HG03196 (cell line): ENCODE results near the gene TIGD4.

Source experiments
- ATAC-seq: cut with Tn5 transposase; IDR thresholded peaks from one replicate; pipeline ENCODE4 v1.9.1; 2021; ENCODE audit not compliant: unreplicated experiment

The TIGD4 gene

DNA sequence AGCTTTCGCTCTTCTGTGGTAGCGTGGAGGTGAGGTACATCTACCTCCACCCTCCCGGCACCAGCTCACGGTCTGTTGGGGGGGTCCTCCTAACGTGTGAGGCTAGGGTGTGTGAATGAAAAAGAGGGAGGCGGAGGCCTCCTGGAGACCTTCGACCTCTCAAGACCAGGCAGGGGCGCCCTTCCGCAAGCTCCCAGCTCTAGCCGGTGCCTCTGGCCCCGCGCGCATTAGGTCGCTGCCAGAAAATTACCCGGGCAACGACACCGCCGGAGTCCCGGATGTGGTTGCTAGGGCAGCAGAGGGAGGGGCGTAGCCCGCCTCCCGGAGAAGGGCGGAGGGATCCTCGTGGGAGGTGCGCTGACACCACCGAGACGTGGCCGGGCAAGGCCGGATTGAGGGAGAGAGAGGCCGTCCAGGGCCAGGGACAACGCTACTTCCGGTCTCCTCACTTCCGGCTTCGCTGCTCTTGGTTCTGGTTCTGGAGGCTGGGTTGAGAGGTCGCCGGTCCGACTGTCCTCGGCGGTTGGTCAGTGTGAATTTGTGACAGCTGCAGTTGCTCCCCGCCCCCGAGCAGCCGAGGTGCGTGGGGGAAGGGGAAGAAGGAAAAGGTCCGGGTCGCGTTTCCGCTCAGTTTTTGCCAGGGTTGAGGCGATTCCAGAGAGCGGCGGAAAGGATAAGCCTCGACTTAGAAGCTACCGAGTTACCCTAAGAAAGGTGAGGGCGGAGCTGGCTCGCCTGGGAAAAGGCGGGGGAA is at the start of gene TIGD4, which contains the start of gene ARFIP1:
Gene TIGD4, minus strand, starts transcription at position 218 of the 754 bp plus-strand sequence. CDS start 8,726 bp downstream, outside the sequence.
Gene ARFIP1, plus strand, starts transcription at position 442 of the 754 bp plus-strand sequence. CDS start 49,680 bp downstream, outside the sequence.
- peak; percentile 95 for ATAC-seq

DNA sequence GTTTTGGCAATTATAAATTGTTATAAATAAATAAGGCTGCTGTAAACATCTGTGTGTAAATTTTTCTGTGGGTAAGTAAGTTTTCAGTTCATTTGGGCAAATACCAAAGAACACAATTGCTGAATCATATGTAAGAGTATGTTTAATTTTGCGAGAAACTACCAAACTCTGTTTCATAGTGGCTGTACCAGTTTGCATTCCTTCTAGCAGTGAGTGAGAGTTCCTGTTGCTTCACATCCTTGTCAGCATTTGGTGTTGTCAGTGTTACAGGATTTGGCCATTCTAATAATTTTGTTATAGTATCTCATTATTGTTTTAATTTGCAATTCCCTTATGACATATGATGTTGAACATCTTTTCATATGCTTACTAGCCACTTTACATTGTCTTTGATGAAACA is 48.6 kb upstream of the TIGD4 start:
- no peak for ATAC-seq

GRCh38 chr4:152825336-152825735 is 45.8 kb upstream of the TIGD4 start:
- ATAC-seq, result no peak

GRCh38 chr4:152824561-152824960 is 45.0 kb upstream of the TIGD4 start:
- ATAC-seq, result no peak

DNA sequence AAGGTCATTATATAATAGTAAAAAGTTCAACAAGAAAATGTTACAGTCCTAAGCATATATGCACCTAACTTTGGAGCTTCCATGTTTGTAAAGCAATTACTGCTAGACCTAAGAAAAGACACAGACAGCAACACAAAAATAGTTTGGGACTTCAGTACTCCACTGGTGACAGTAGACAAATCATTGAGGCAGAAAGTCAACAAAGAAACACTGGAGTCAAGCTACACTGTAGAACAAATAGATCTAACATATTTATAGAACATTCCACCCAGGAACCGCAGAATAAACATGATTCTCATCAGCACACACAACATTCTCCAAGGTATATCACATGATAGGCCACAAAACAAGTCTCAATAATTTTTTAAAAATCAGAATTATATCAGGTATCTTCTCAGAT is 42.8 kb upstream of the TIGD4 start:
- ATAC-seq, result no peak

DNA sequence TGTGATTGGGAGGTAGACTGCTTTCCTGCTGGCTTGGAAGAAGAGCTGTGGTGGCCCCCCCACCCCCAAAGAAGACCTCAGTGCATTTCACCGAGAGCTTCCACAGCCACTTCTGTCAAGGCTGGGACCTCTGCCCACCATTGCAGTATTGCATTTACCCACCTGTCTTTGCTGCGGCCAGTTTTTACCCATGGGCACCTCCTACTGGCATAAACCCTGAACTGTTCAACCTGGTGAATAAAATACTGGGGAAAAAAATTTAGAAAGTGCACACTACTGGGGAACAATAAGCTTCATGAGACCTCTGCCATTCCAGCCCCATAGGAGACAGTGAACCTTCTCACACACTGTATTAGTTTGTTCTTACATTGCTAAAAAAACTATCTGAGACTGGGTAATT is 40.5 kb upstream of the TIGD4 start:
- no peak for ATAC-seq

DNA sequence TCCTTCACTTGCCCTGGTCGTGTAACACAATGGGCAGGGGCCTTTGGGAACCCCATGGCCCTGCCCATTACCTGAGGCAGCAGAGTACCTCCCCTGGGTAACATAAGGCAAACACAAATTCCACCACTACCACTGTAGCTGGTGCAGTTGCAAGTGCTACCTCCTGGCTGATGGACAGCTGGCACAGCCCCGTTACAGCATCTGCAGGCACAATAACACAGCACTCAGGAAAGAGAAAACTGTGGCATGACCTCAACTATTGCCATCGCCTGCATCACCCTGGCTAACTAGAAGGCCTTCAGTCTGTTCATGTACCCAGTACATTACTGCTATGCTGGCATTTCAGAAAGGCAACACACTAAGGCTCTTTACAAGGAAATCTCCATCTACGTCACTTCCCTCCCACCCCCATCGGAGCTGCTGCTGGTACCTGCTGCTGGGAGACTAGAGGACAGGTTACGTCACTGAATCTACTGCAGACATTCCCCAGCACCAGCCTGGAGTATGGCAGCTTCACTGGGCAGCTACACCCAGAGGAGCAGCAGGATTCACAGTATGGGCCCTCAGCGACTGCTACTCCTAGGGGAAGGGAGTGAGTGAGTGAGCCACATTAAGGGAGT is 39.6 kb upstream of the TIGD4 start:
- ATAC-seq, result no peak

GRCh38 chr4:152817331-152817730 is 37.8 kb upstream of the TIGD4 start:
- no peak for ATAC-seq

DNA sequence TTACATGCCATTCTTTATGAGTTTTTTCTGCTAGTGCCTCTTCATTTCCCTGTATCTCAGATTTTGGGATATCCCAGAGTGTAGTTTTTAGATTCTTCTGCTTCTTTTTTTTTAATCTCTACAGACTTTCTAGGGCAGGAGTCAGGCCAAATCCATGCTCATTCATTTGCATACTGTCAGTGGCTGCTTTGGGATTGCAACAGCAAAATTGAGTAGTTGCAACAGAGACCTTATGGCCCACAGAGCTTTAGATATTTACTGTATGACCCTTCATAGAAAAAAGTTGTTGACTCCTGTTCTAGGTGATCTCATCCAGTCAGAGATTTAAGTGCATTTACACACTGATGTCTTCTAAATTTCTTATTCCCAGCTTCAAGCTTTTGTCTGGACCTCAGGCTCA is 35.5 kb upstream of the TIGD4 start:
- ATAC-seq, result no peak

DNA sequence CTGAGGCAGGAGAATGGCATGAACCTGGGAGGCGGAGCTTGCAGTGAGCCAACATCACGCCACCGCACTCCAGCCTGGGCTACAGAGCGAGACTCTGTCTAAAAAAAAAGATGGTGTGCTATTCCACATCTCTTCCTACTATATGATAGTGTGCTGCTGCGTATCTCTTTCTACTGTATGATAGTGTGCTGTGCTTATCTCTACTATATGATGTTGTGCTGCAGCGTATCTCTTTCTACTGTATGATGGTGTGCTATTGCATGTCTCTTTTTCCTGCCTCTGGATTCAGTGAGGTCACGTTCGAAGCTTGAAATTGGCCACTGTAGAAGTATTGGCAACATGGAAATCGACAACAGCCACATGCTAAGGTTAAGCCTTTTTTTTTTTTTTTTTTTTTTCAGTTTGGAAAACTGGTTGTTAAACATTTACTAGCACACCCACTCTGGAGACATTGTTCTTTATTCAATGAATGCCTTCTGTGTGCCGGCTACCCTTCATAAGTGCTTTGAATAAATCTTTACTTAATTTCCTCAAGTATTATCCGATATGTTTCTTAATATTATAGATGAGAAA is 31.3 kb upstream of the TIGD4 start:
- ATAC-seq, result no peak

DNA sequence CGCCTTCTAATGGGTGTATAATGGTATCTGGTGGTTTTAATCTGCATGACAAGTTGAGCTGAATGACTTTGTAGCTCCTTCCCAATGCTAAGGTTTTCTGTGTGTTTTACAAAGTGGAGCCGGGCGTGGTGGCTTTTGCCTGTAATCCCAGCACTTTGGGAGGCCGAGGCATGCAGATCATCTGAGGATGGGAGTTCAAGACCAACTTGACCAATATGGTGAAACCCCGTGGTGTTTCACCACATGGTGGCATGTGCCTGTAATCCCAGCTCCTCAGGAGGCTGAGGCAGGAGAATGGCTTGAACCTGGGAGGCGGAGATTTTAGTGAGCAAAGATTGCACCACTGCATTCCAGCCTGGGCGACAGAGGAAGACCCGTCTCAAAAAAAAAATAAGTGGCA is 29.1 kb upstream of the TIGD4 start:
- no peak for ATAC-seq

DNA sequence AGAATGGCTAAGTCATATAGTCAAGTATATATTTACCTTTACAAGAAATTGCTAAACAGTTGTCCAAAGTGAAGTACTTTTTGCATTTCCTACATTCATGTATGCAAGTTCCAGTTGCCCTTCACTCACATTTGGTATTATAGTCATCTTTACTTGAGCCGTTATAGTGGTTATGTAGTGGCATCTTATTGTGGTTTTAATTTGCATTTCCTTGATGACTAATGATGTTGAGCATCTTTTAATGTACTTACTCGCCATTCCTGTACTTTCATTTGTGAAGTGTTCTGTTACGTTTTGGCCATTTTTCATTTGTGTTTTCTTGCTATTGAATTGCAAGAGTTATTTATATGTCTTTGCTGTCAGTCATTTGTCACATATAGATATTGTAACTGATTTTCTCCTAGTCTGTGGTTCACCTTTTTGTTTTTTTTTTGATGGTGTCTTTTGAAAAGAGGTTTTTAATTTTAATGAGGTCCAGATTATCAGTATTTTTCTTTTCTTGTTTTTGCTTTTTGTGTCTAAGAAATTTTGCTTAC is 27.8 kb upstream of the TIGD4 start:
- no peak for ATAC-seq

DNA sequence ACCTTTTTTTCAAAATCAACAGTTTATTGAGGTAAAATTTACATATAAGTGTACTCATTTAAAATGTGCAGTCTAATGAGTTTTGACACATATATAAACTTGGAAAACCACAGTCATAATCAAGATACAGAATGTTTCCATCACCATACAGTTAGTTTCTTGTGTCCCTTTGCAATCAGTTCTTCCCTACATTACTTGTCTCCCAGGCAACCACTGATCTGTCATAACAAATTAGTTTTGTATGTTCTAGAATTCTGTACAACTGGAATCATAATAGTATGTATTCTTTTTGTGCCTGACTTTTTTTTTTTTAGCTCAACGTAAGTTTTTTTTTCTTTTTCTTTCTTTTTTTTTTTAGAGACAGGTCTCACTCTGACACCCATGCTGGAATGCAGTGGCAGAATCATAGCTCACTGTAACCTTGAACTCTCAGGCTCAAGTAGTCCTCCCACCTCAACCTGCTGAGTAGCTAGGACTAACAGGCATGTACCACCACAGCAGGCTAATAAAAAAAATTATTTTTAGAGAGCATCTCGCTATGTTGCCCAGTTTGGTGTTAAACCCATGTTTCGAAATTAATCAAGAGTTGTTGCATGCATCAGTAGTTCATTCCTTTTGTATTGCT is 27.1 kb upstream of the TIGD4 start:
- no peak for ATAC-seq

GRCh38 chr4:152805818-152806217 is 26.3 kb upstream of the TIGD4 start:
- ATAC-seq, result no peak

DNA sequence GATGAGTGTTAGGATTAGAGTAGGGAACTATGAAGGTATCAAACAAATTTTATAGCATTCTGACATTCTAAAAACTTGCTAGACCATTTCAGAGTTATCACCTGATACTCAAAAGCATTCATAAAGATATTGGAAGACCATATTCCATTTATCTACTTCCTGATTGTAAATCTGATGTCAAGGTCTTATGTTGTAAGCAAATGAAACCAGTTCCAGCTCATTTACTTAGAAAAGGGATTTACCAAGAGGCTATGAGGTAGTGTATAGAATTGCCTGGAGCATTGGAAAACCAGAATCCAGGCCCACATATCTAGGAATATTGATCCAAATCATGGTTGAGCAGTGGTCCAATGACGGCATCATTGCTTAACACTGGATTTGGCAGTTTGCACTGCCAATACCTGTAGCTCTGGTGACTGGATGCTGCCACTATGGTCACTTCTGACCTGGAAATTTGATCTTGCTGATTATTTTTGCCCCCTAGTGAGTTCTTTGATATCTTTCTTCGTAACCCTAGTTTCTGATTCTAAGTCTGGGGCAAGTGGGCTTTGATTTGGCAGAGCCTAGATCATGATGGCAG is 25.6 kb upstream of the TIGD4 start:
- no peak for ATAC-seq

DNA sequence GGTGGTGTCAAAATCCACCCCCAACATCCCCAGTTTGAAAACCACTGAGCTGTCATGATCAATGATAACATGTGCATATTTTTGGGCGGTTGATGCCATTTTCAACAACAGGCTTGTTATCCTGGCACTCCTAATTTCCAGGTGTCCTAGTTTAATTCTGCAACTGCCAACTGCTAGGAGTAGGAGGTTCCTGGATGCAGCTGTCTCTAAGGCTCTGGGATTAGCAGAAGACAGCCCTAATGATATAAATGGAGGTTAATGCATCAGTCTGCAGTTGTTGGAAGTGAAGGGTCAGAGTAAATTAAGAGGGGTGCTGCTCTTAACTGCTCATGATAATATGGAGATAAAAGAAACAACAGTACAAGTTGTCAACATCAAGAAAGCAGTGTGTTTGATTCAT is 24.0 kb upstream of the TIGD4 start:
- no peak for ATAC-seq

DNA sequence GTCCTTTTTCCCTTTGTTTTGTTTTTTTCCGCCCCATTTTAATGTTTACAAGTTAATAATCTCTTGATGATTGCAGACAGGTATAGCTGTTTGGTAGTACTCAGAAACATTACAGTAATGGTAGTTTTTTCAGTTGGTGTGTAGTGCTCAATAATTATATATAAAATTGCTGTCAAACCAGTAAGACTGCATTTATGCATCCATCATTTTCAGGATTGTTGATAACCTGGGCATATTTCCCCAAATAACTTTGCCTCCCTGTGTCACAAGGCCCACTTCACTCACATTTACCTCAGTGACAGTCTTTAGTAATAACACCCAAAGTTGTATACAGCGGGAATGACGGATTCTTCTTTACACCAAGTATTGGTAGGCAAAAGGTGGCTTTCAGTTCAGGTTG is 16.4 kb upstream of the TIGD4 start:
- no peak for ATAC-seq

- no peak for ATAC-seq
These were observed 7.1 kb upstream of the TIGD4 start for GRCh38 chr4:152786627-152787026.

GRCh38 chr4:152785639-152786615 is 6.4 kb upstream of the TIGD4 start:
- ATAC-seq, result no peak
